A673 (cell line): ENCODE results near the gene LAMP5.

Experiments
- EZH2 ChIP-seq: fragments of 200-600 bp; sonication (generic); IDR thresholded peaks from 2 replicates; pipeline ENCODE4 v1.6.1; 2017; ENCODE audit warnings: borderline replicate concordance, low read depth, mild to moderate bottlenecking, mixed read lengths, antibody characterized with exemption, low read length; ENCODE audit not compliant: poor library complexity, severe bottlenecking
- TF ChIP-seq, protein P1 (sequence below): fragments of 300-800, 200-600 bp; sonication (generic); conservative IDR thresholded peaks from 2 replicates; pipeline ENCODE4 v1.5.1; 2017; ENCODE audit warnings: low read depth, mild to moderate bottlenecking, antibody characterized with exemption, low read length, moderate library complexity, mixed read lengths

DNA sequence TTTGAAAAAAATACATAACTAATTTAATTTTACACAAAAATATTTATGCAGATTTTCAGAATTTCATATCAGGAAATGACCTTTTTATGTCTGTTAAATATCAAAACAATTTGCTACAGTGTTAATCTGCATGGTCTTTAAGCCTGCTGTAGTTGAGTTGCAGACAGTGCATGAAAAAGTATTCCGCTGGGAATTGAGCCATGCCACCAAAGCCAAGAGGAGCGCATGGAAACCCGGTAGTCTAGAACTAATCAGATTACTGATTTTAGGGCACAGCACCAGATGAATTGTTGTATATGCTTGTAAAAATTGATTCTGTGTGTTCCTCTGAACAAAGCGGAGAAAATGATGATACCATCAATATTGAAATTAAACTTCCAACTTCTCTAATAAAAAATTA, 34.3 kb upstream of the LAMP5 start:
- no peak for TF ChIP-seq EZH2
- TF ChIP-seq, protein P1, sequence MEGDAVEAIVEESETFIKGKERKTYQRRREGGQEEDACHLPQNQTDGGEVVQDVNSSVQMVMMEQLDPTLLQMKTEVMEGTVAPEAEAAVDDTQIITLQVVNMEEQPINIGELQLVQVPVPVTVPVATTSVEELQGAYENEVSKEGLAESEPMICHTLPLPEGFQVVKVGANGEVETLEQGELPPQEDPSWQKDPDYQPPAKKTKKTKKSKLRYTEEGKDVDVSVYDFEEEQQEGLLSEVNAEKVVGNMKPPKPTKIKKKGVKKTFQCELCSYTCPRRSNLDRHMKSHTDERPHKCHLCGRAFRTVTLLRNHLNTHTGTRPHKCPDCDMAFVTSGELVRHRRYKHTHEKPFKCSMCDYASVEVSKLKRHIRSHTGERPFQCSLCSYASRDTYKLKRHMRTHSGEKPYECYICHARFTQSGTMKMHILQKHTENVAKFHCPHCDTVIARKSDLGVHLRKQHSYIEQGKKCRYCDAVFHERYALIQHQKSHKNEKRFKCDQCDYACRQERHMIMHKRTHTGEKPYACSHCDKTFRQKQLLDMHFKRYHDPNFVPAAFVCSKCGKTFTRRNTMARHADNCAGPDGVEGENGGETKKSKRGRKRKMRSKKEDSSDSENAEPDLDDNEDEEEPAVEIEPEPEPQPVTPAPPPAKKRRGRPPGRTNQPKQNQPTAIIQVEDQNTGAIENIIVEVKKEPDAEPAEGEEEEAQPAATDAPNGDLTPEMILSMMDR, result no peak
